NB4 (cell line): ENCODE measurements around the gene CLOCK.

Source experiments
- CTCF ChIP-seq: IDR thresholded peaks from one replicate; pipeline ENCODE4 v1.5.1; 2012; ENCODE audit warnings: low read depth, low read length
- MAX ChIP-seq: IDR thresholded peaks from 2 replicates; pipeline ENCODE4 v1.6.1; 2011; ENCODE audit warnings: low read depth, low read length

DNA sequence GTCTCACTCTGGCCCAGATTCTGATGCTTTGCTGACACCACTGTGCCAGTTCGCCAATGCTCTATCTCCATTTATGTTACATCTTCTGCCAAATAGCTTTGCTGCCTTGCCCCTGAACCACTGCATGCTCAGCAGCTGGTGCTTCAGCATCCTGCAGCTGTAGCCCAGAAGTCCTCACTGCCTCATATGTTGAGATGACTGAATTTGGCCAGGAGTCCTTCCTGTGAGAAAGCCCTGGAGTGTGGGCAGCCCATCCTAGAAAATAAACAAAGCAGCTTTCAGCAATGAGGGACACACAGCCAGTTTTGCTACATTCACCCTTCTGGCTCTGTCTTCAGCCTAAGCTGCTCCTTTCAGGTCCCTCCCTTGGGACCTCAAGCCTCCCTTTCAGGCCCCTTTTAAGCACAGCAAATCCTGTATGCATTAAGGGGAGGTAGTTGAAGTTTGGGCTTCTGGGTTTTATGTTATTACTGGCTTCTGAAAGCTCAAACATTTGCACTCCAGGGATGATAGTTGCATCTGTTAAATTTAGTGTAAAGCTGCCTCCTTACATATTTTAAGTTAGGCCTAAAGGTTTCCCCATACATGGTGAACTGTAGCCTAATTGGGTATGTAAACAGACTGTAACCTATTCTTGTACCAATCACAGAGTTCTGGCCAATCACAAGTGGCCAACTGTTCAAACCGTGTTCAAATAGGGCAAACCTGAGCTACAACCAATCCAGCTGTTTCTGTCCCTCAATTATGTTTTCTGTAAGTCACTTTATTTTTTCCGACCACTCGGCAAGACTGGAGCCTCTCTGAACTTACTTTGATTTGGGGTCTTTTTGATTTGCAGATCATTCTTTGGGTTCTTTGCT is 153.0 kb downstream of the CLOCK start:
- TF ChIP-seq CTCF (no peak), MAX (no peak)
